ENCODE data around the gene CHI3L2. TPM values are rescaled to one million over a fixed set of nuclear protein-coding genes. Genes with fewer than 3 reads are reported as not detected.

CHI3L2 gene
- total and polyA plus RNA-seq, 2 experiments from 2014 or later = 0.68 TPM; not detected in 1

DNA sequence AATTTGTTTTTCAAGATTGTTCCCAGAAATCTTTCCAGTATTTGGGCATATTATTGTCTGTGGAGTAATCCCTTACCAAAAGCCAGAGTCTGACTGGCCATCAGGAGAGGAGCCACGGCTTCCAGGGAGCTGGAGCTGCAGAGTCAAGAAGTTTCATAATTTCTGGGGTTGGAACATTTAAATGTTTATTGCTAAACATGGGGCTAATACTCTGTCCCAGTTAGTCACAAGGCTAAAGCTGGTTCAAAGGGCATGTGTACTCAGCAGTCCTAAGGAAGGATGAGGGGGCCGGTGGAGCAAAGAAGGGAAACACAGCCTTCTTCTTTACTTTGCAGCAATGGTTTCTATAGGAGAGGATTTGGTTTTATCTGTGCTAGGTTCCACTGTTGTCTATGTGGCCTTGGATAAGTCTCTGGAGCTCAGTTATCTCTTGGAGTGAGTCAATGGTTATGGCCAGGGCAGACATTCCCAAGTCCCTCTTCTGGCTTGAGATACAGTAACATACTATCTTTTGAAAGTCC lies 36.5 kb upstream of the CHI3L2 start:
- Histone ChIP-seq H3K79me2 (replicated peaks; ENCODE audit: insufficient read depth) (no peaks in the 10 kb centered on the region), H3K4me2 (no peak overlapping the region), H4K20me1 (replicated peaks; ENCODE audit: insufficient read depth) (no peaks in the 10 kb centered on the region), H3K27me3 (ENCODE audit: insufficient read depth) (no peaks in the 10 kb centered on the region), H3K9me2 (ENCODE audit: insufficient read depth) (no peaks in the 10 kb centered on the region; the same call in 1 of the 2 replicates), H3K36me3 (ENCODE audit: insufficient read depth) (no peaks in the 10 kb centered on the region; the same call in 1 of the 2 replicates), H3K4me3 (no peak overlapping the region), H3K4me1 (ENCODE audit: insufficient read depth) (no peaks in the 10 kb centered on the region), H3K27ac (ENCODE audit: low read depth) (no peak overlapping the region), H3F3A (replicated peaks; ENCODE audit: low read depth) (no peaks in the 10 kb centered on the region), H2AFZ (no peak overlapping the region)
- H3K27me3 Mint-ChIP-seq (ENCODE audit: insufficient read depth, low read depth, poor library complexity) = peaks cover 3% of the 10 kb centered on the region
- TF ChIP-seq, protein P1, sequence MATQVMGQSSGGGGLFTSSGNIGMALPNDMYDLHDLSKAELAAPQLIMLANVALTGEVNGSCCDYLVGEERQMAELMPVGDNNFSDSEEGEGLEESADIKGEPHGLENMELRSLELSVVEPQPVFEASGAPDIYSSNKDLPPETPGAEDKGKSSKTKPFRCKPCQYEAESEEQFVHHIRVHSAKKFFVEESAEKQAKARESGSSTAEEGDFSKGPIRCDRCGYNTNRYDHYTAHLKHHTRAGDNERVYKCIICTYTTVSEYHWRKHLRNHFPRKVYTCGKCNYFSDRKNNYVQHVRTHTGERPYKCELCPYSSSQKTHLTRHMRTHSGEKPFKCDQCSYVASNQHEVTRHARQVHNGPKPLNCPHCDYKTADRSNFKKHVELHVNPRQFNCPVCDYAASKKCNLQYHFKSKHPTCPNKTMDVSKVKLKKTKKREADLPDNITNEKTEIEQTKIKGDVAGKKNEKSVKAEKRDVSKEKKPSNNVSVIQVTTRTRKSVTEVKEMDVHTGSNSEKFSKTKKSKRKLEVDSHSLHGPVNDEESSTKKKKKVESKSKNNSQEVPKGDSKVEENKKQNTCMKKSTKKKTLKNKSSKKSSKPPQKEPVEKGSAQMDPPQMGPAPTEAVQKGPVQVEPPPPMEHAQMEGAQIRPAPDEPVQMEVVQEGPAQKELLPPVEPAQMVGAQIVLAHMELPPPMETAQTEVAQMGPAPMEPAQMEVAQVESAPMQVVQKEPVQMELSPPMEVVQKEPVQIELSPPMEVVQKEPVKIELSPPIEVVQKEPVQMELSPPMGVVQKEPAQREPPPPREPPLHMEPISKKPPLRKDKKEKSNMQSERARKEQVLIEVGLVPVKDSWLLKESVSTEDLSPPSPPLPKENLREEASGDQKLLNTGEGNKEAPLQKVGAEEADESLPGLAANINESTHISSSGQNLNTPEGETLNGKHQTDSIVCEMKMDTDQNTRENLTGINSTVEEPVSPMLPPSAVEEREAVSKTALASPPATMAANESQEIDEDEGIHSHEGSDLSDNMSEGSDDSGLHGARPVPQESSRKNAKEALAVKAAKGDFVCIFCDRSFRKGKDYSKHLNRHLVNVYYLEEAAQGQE (IDR thresholded peaks at IDR 0.05; ENCODE audit: unreplicated experiment) = no peak
- no peak for TF ChIP-seq CREB1 (CRISPR knock-in tag; IDR thresholded peaks at IDR 0.05; ENCODE audit: low read depth)
- ATAC-seq = no peak
- peaks cover 17% of the 10 kb centered on the region for H3K36me3 Mint-ChIP-seq (ENCODE audit: low read depth)
- H3K27ac Mint-ChIP-seq = no peak overlapping the region
- H3K4me1 Mint-ChIP-seq = peaks cover 12% of the 10 kb centered on the region
- H3K4me3 Mint-ChIP-seq = no peak overlapping the region
- no peak for DNase-seq (ENCODE audit: low spot score)
- H3K9me3 Mint-ChIP-seq = no peaks in the 10 kb centered on the region

DNA sequence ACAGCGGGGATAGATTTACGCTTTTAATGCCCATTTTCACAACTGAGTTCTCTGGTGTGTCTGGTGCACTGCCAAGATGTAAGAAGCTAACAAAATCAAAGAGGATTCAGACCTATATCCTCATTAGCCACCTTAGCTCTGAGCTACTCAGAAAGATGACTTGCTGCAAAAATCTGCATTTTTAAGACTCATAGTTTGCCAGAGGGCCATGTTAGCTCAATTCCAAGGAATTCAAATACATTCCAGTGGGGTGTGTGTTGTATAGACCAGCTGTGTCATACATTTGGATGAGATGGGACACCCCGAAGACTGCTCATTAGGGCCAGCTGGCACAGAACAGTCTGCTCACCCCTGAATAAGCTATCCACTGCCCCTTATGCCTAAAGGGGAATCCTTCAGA lies 36.0 kb upstream of the CHI3L2 start:
- ATAC-seq (no peak), DNase-seq (ENCODE audit: low spot score) (no peak)
- no peaks in the 10 kb centered on the region for H4K20me1 ChIP-seq (replicated peaks; ENCODE audit: insufficient read depth)
- H3K79me2 ChIP-seq (replicated peaks; ENCODE audit: insufficient read depth) = no peaks in the 10 kb centered on the region
- Mint-ChIP-seq H3K4me1 (peaks cover 12% of the 10 kb centered on the region), H3K27ac (no peak overlapping the region), H3K36me3 (ENCODE audit: low read depth) (peaks cover 14% of the 10 kb centered on the region), H3K4me3 (no peak overlapping the region), H3K27me3 (ENCODE audit: insufficient read depth, low read depth, poor library complexity) (peaks cover 3% of the 10 kb centered on the region), H3K9me3 (no peaks in the 10 kb centered on the region)
- H2AFZ ChIP-seq = no peak overlapping the region
- H3K4me2 ChIP-seq = no peak overlapping the region
- no peaks in the 10 kb centered on the region; the same call in 1 of the 2 replicates for H3K36me3 ChIP-seq (ENCODE audit: insufficient read depth)
- no peak overlapping the region for H3K27ac ChIP-seq (ENCODE audit: low read depth)
- H3K27me3 ChIP-seq (ENCODE audit: insufficient read depth) = no peaks in the 10 kb centered on the region
- no peaks in the 10 kb centered on the region; the same call in 1 of the 2 replicates for H3K9me2 ChIP-seq (ENCODE audit: insufficient read depth)
- H3K4me3 ChIP-seq = no peak overlapping the region
- no peaks in the 10 kb centered on the region for H3F3A ChIP-seq (replicated peaks; ENCODE audit: low read depth)
- H3K4me1 ChIP-seq (ENCODE audit: insufficient read depth) = no peaks in the 10 kb centered on the region
- TF ChIP-seq EZH2 (IDR thresholded peaks at IDR 0.05; ENCODE audit: low read depth, unreplicated experiment) = no peak
- no peak for TF ChIP-seq ZNF114 (CRISPR knock-in tag; IDR thresholded peaks at IDR 0.05)
- no peak for TF ChIP-seq NANOG (IDR thresholded peaks at IDR 0.05; ENCODE audit: borderline replicate concordance)
- TF ChIP-seq, protein P2, sequence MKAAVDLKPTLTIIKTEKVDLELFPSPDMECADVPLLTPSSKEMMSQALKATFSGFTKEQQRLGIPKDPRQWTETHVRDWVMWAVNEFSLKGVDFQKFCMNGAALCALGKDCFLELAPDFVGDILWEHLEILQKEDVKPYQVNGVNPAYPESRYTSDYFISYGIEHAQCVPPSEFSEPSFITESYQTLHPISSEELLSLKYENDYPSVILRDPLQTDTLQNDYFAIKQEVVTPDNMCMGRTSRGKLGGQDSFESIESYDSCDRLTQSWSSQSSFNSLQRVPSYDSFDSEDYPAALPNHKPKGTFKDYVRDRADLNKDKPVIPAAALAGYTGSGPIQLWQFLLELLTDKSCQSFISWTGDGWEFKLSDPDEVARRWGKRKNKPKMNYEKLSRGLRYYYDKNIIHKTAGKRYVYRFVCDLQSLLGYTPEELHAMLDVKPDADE (IDR thresholded peaks at IDR 0.05) = no peak
- TF ChIP-seq, protein P1 (IDR thresholded peaks at IDR 0.05; ENCODE audit: unreplicated experiment) = no peak
- TF ChIP-seq POLR2AphosphoS5 (IDR thresholded peaks at IDR 0.05; ENCODE audit: low read depth) = no peak
- no peak for TF ChIP-seq JUNB (IDR thresholded peaks at IDR 0.05; ENCODE audit: unreplicated experiment)
- no peak for TF ChIP-seq EZH2phosphoT487 (IDR thresholded peaks at IDR 0.05; ENCODE audit: unreplicated experiment)

Measured in GM23338 (cell line).